Neural progenitor cell (in vitro differentiated cells): ENCODE results near the gene MMP11. TPM values are rescaled to one million over a fixed set of nuclear protein-coding genes. Genes with fewer than 3 reads are reported as not detected.

Experiments
- DNase-seq: peaks from one replicate; pipeline ENCODE4 v3.0.0-alpha.2; 2016; ENCODE audit warnings: low spot score
- H2AFZ ChIP-seq: fragments of 200-600 bp; sonication (generic); replicated peaks from 2 replicates; pipeline ENCODE4 v1.6.1; 2016; ENCODE audit warnings: antibody characterized with exemption
- H3F3A ChIP-seq: fragments of 200-600 bp; sonication (generic); 2 replicates; pipeline ENCODE4 v1.6.1; 2016; ENCODE audit warnings: antibody characterized with exemption, low read depth
- H3K27ac ChIP-seq: fragments of 200-600 bp; sonication (generic); 2 replicates; pipeline ENCODE4 v1.5.1; 2016; ENCODE audit warnings: mild to moderate bottlenecking
- H3K27me3 ChIP-seq: fragments of 200-600 bp; sonication (generic); 2 replicates; pipeline ENCODE4 v1.6.1; 2016; ENCODE audit warnings: mild to moderate bottlenecking, moderate library complexity
- H3K36me3 ChIP-seq: fragments of 200-600 bp; sonication (generic); 2 replicates; pipeline ENCODE4 v1.5.1; 2016
- H3K4me1 ChIP-seq: fragments of 200-600 bp; sonication (generic); 2 replicates; pipeline ENCODE4 v1.6.1; 2016; ENCODE audit warnings: mixed run types
- H3K4me2 ChIP-seq: fragments of 200-600 bp; sonication (generic); 2 replicates; pipeline ENCODE4 v1.6.1; 2016
- H3K4me3 ChIP-seq: fragments of 200-600 bp; sonication (generic); 2 replicates; pipeline ENCODE4 v1.5.1; 2016
- H3K79me2 ChIP-seq: fragments of 200-600 bp; sonication (generic); 2 replicates; pipeline ENCODE4 v1.6.1; 2016; ENCODE audit warnings: low read depth
- H3K9ac ChIP-seq: fragments of 200-600 bp; sonication (generic); 2 replicates; pipeline ENCODE4 v1.6.1; 2016
- H3K9me3 ChIP-seq: fragments of 200-600 bp; sonication (generic); 2 replicates; pipeline ENCODE4 v1.5.1; 2016; ENCODE audit warnings: low read depth
- H4K20me1 ChIP-seq: fragments of 200-600 bp; sonication (generic); 2 replicates; pipeline ENCODE4 v1.6.1; 2016; ENCODE audit warnings: low read depth
- H3K27ac Mint-ChIP-seq: 3 replicates; pipeline ENCODE4 v1.8.0; 2021; ENCODE audit warnings: mixed read lengths
- H3K27me3 Mint-ChIP-seq: 2 replicates; pipeline ENCODE4 v1.8.0; 2022; ENCODE audit warnings: low read depth, mild to moderate bottlenecking, inconsistent platforms, moderate library complexity, mixed read lengths; ENCODE audit not compliant: insufficient read depth
- H3K36me3 Mint-ChIP-seq: 3 replicates; pipeline ENCODE4 v1.8.0; 2021; ENCODE audit warnings: mixed read lengths
- H3K4me1 Mint-ChIP-seq: 3 replicates; pipeline ENCODE4 v1.8.0; 2021; ENCODE audit warnings: mixed read lengths
- H3K4me3 Mint-ChIP-seq: 3 replicates; pipeline ENCODE4 v1.8.0; 2021; ENCODE audit warnings: mild to moderate bottlenecking, moderate library complexity, mixed read lengths
- H3K9me3 Mint-ChIP-seq: 3 replicates; pipeline ENCODE4 v1.8.0; 2020; ENCODE audit warnings: mixed read lengths
- CTCF ChIP-seq: fragments of 200-600 bp; sonication (generic); IDR thresholded peaks from 2 replicates; pipeline ENCODE4 v1.5.1; 2017; ENCODE audit warnings: antibody characterized with exemption, mild to moderate bottlenecking
- EZH2 ChIP-seq: fragments of 200-600 bp; sonication (generic); IDR thresholded peaks from 2 replicates; pipeline ENCODE4 v1.6.1; 2017; ENCODE audit warnings: antibody characterized with exemption, mild to moderate bottlenecking, moderate library complexity
- EZH2phosphoT487 ChIP-seq: fragments of 200-600 bp; sonication (generic); IDR thresholded peaks from 2 replicates; pipeline ENCODE4 v1.6.1; 2017; ENCODE audit warnings: antibody characterized with exemption
- total RNA-seq: library from RNA; depleted of rRNA; stranded (reverse); fragments of >200 nt; gene quantifications from 2 replicates; pipeline ENCODE4 v1.2.3, GENCODE V29; 2015; ENCODE audit warnings: low replicate concordance

Gene MMP11
- total RNA-seq, 1 donor from 2014 or later = 4.1 TPM

- H3K4me1 ChIP-seq = peaks cover 7% of the 10 kb centered on the region
- no peak within 1 kb of the TSS for H3K4me2 ChIP-seq
- peaks cover 2% of the 10 kb centered on the region for H3K27me3 Mint-ChIP-seq
- H3K4me3 ChIP-seq = no peak within 1 kb of the TSS
- H3K36me3 ChIP-seq = no peaks in the 10 kb centered on the region
- no peaks in the 10 kb centered on the region for H3K79me2 ChIP-seq
- no peak for DNase-seq
- no peak within 1 kb of the TSS for H3K4me3 Mint-ChIP-seq
- H3K4me1 Mint-ChIP-seq = peaks cover 33% of the 10 kb centered on the region
- no peak within 1 kb of the TSS for H3K9ac ChIP-seq
- no peaks in the 10 kb centered on the region for H3K27me3 ChIP-seq
- H3K9me3 ChIP-seq = no peaks in the 10 kb centered on the region
- H3K9me3 Mint-ChIP-seq = no peaks in the 10 kb centered on the region
- no peak within 1 kb of the TSS for H3K27ac ChIP-seq
- no peaks in the 10 kb centered on the region for H4K20me1 ChIP-seq
- H3F3A ChIP-seq = peaks cover 18% of the 10 kb centered on the region
- H3K36me3 Mint-ChIP-seq = no peaks in the 10 kb centered on the region
- no peak within 1 kb of the TSS for H2AFZ ChIP-seq
- TF ChIP-seq EZH2phosphoT487 (no peak), EZH2 (no peak), CTCF (no peak)
- peak within 1 kb of the TSS; percentile 66 for H3K27ac Mint-ChIP-seq
Observed at GRCh38 chr22:23754220-23754919, 18.3 kb upstream of the MMP11 start, which contains the start of gene VPREB3. TSS of gene VPREB3 (minus strand) at chr22:23754425. CDS start at chr22:23754363, 62 bp downstream.

GRCh38 chr22:23754980-23755636 is 17.5 kb upstream of the MMP11 start:
- H3K27ac Mint-ChIP-seq = no peak overlapping the region
- no peak overlapping the region for H3K4me2 ChIP-seq
- no peaks in the 10 kb centered on the region for H4K20me1 ChIP-seq
- no peak overlapping the region for H3K4me3 Mint-ChIP-seq
- H3K9me3 Mint-ChIP-seq = no peaks in the 10 kb centered on the region
- no peak overlapping the region for H3K9ac ChIP-seq
- no peaks in the 10 kb centered on the region for H3K36me3 ChIP-seq
- H3K27me3 Mint-ChIP-seq = peaks cover 5% of the 10 kb centered on the region
- no peak overlapping the region for H3K27ac ChIP-seq
- DNase-seq = no peak
- no peaks in the 10 kb centered on the region for H3K36me3 Mint-ChIP-seq
- peaks cover 18% of the 10 kb centered on the region for H3F3A ChIP-seq
- H2AFZ ChIP-seq = no peak overlapping the region
- peaks cover 26% of the 10 kb centered on the region for H3K4me1 Mint-ChIP-seq
- no peaks in the 10 kb centered on the region for H3K9me3 ChIP-seq
- TF ChIP-seq CTCF = no peak
- no peak for TF ChIP-seq EZH2
- TF ChIP-seq EZH2phosphoT487 = no peak
- H3K4me3 ChIP-seq = no peak overlapping the region
- H3K27me3 ChIP-seq = no peaks in the 10 kb centered on the region
- no peaks in the 10 kb centered on the region for H3K79me2 ChIP-seq
- H3K4me1 ChIP-seq = peaks cover 4% of the 10 kb centered on the region

GRCh38 chr22:23755711-23756110 is 16.9 kb upstream of the MMP11 start:
- DNase-seq = no peak
- Mint-ChIP-seq H3K4me1 (peaks cover 22% of the 10 kb centered on the region), H3K27ac (no peak overlapping the region)

More at GRCh38 chr22:23755711-23756110, 16.9 kb upstream of the MMP11 start:
- no peak overlapping the region for H3K4me3 Mint-ChIP-seq
- Histone ChIP-seq H3K27me3 (no peaks in the 10 kb centered on the region), H4K20me1 (no peaks in the 10 kb centered on the region), H3K36me3 (no peaks in the 10 kb centered on the region), H3K4me3 (no peak overlapping the region), H3K4me1 (no peaks in the 10 kb centered on the region), H3F3A (peaks cover 18% of the 10 kb centered on the region), H3K9ac (no peak overlapping the region), H3K9me3 (no peaks in the 10 kb centered on the region), H3K79me2 (no peaks in the 10 kb centered on the region), H3K27ac (no peak overlapping the region), H2AFZ (no peak overlapping the region), H3K4me2 (no peak overlapping the region)
- no peaks in the 10 kb centered on the region for H3K36me3 Mint-ChIP-seq
- no peak for TF ChIP-seq CTCF
- no peak for TF ChIP-seq EZH2phosphoT487
- H3K27me3 Mint-ChIP-seq = peaks cover 6% of the 10 kb centered on the region
- H3K9me3 Mint-ChIP-seq = no peaks in the 10 kb centered on the region
